ENCODE results near the gene SART1.

DNA sequence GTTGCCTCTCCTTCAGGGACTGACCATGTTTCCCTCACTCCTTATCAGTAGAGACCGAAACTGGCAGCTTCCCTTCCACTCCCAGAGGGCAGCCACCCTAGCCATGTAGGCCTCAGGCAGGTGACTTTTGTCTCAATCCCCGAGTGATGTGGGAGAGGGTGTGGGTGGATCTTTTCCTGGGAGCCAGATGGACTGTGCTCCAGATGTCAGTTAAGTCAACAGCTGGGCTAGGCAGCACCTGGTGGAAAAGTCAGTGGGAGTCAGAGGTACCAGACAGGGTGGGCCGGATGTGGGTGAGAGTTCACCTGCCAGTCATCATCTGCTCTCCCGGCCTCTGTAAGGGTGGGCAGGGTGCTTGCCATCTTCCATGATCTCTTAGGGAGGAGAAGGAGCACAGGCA, 42.7 kb downstream of the SART1 start:
- no peak for TF ChIP-seq POLR2A (IDR thresholded peaks at IDR 0.05)
- TF ChIP-seq, protein P1, sequence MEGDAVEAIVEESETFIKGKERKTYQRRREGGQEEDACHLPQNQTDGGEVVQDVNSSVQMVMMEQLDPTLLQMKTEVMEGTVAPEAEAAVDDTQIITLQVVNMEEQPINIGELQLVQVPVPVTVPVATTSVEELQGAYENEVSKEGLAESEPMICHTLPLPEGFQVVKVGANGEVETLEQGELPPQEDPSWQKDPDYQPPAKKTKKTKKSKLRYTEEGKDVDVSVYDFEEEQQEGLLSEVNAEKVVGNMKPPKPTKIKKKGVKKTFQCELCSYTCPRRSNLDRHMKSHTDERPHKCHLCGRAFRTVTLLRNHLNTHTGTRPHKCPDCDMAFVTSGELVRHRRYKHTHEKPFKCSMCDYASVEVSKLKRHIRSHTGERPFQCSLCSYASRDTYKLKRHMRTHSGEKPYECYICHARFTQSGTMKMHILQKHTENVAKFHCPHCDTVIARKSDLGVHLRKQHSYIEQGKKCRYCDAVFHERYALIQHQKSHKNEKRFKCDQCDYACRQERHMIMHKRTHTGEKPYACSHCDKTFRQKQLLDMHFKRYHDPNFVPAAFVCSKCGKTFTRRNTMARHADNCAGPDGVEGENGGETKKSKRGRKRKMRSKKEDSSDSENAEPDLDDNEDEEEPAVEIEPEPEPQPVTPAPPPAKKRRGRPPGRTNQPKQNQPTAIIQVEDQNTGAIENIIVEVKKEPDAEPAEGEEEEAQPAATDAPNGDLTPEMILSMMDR (IDR thresholded peaks at IDR 0.05) = no peak

All from suprapubic skin (tissue), 3 donors.